Coronary artery (tissue), 2 donors: ENCODE results near the gene FBXL15.
A peak's percentile ranks its signal among the peaks of the same experiment; 100 is the strongest.

ENCODE experiments used
- DNase-seq: peaks from one replicate; pipeline ENCODE4 v3.0.0-alpha.2; 2017; ENCODE audit warnings: low spot score
- H3K27ac ChIP-seq, 2 donors: fragments of 200-600 bp; sonication (generic); one replicate each; pipeline ENCODE4 v1.5.1; 2016 to 2019
- H3K4me3 ChIP-seq: fragments of 200-600 bp; sonication (generic); 2 replicates; pipeline ENCODE4 v1.5.1; 2016; ENCODE audit warnings: mild to moderate bottlenecking, moderate library complexity
- CTCF ChIP-seq: fragments of 200-600 bp; sonication (generic); IDR thresholded peaks from one replicate; pipeline ENCODE4 v1.5.1; 2019; ENCODE audit warnings: antibody characterized with exemption

Gene FBXL15

GRCh38 chr10:102424145-102424544, 3.5 kb downstream of the FBXL15 start:
- no peak overlapping the region for H3K27ac ChIP-seq
- TF ChIP-seq CTCF = no peak
- no peak for DNase-seq
- H3K4me3 ChIP-seq = no peak overlapping the region

- no peak for DNase-seq
- Histone ChIP-seq H3K27ac (no peak overlapping the region), H3K4me3 (no peak overlapping the region)
- no peak for TF ChIP-seq CTCF
Measured at GRCh38 chr10:102424916-102425315, 4.3 kb downstream of the FBXL15 start.

- no peak overlapping the region for H3K27ac ChIP-seq
- no peak for TF ChIP-seq CTCF
- no peak overlapping the region for H3K4me3 ChIP-seq
- no peak for DNase-seq
Measured at GRCh38 chr10:102425444-102425843, 4.8 kb downstream of the FBXL15 start.

- no peak overlapping the region for H3K27ac ChIP-seq
- TF ChIP-seq CTCF = no peak
- H3K4me3 ChIP-seq = no peak overlapping the region
- no peak for DNase-seq
Measured at GRCh38 chr10:102426803-102427287, 6.2 kb downstream of the FBXL15 start.

GRCh38 chr10:102429468-102429867, 8.8 kb downstream of the FBXL15 start:
- no peak overlapping the region for H3K27ac ChIP-seq
- no peak for DNase-seq
- TF ChIP-seq CTCF = no peak
- H3K4me3 ChIP-seq = no peak overlapping the region

GRCh38 chr10:102431452-102432124, 11.0 kb downstream of the FBXL15 start:
- no peak for DNase-seq
- Histone ChIP-seq H3K27ac (peak overlapping the region; percentile 69 to 90), H3K4me3 (peak overlapping the region; percentile 95)
- TF ChIP-seq CTCF = no peak

GRCh38 chr10:102432162-102432950, 11.7 kb downstream of the FBXL15 start, which contains the start of gene CUEDC2:
Gene CUEDC2, minus strand, starts transcription at chr10:102432574. Its CDS starts 7,386 bp downstream, at chr10:102425188.
- H3K27ac ChIP-seq = peak within 1 kb of the TSS; percentile 69 to 90
- peak; percentile 97 for DNase-seq
- peak within 1 kb of the TSS; percentile 95 for H3K4me3 ChIP-seq
- no peak for TF ChIP-seq CTCF
